Fibroblast of lung (primary cell): Measurements from ENCODE around the gene SLC4A1. TPM values are rescaled to one million over a fixed set of nuclear protein-coding genes. Genes with fewer than 3 reads are reported as not detected.

Experiments used
- DNase-seq, 2 donors: peaks; one replicate each; pipeline versions ENCODE4 v3.0.0 to v3.0.0-alpha.2; 2010; ENCODE audit warnings: low read depth in 2 of 2
- H2AFZ ChIP-seq: 2 replicates; pipeline ENCODE4 v1.5.1; 2012; ENCODE audit warnings: low read length, control low read depth, inconsistent platforms
- H3K27ac ChIP-seq: 2 replicates; pipeline ENCODE4 v1.5.1; 2011; ENCODE audit warnings: low read length, control low read depth; ENCODE audit not compliant: insufficient read depth
- H3K27me3 ChIP-seq: 2 replicates; pipeline ENCODE4 v1.5.1; 2011; ENCODE audit warnings: mild to moderate bottlenecking, low read length; ENCODE audit not compliant: control insufficient read depth, insufficient read depth
- H3K36me3 ChIP-seq: 2 replicates; pipeline ENCODE4 v1.5.1; 2011; ENCODE audit warnings: low read length; ENCODE audit not compliant: control insufficient read depth, insufficient read depth
- H3K4me1 ChIP-seq: 2 replicates; pipeline ENCODE4 v1.5.1; 2011; ENCODE audit warnings: low read length; ENCODE audit not compliant: control insufficient read depth, insufficient read depth; ENCODE audit errors: extremely low read depth
- H3K4me2 ChIP-seq: 2 replicates; pipeline ENCODE4 v1.5.1; 2011; ENCODE audit warnings: low read length, control low read depth; ENCODE audit not compliant: insufficient read depth; ENCODE audit errors: extremely low read depth
- H3K4me3 ChIP-seq, 4 experiments: fragments of 200-600 bp in 1 of 4; sonication (generic) in 1 of 4; replicated peaks in 1 of 4; 2 replicates each; pipeline ENCODE4 v1.5.1; 2011 to 2016; ENCODE audit warnings: low read length in 4 of 4, low read depth in 3 of 4, mild to moderate bottlenecking in 3 of 4, control low read depth in 2 of 4, inconsistent platforms in 1 of 4, mixed read lengths in 1 of 4; ENCODE audit not compliant: insufficient read depth in 1 of 4; ENCODE audit errors: control extremely low read depth in 1 of 4
- H3K79me2 ChIP-seq: 2 replicates; pipeline ENCODE4 v1.5.1; 2012; ENCODE audit warnings: mild to moderate bottlenecking, low read length, inconsistent platforms; ENCODE audit not compliant: control insufficient read depth, insufficient read depth
- H3K9ac ChIP-seq: 2 replicates; pipeline ENCODE4 v1.5.1; 2011; ENCODE audit warnings: mild to moderate bottlenecking, low read length, control low read depth; ENCODE audit not compliant: insufficient read depth
- H3K9me3 ChIP-seq: 2 replicates; pipeline ENCODE4 v1.5.1; 2012; ENCODE audit warnings: low read depth, low read length; ENCODE audit not compliant: control insufficient read depth, insufficient read depth
- H4K20me1 ChIP-seq: 2 replicates; pipeline ENCODE4 v1.5.1; 2011; ENCODE audit warnings: low read length; ENCODE audit not compliant: control insufficient read depth, insufficient read depth; ENCODE audit errors: extremely low read depth
- EZH2 ChIP-seq: IDR thresholded peaks from 2 replicates; pipeline ENCODE4 v1.5.1; 2012; ENCODE audit warnings: low read length, control low read depth, mild to moderate bottlenecking; ENCODE audit errors: missing control alignments
- polyA plus RNA-seq, 2 donors: library from polyadenylated mRNA; depleted of rRNA in 1 of 2; stranded (reverse) in 1 of 2; unstranded in 1 of 2; fragments of >200 nt; gene quantifications; 2 replicates each; pipeline ENCODE4 v1.2.1, GENCODE V29; 2011 to 2012; ENCODE audit warnings: missing spikeins in 1 of 2
- total RNA-seq: library from RNA; depleted of rRNA; stranded (reverse); fragments of >200 nt; gene quantifications from 2 replicates; pipeline ENCODE4 v1.2.1, GENCODE V29; 2014
- TF ChIP-seq, protein P1 (sequence below), 2 donors: IDR thresholded peaks in 1 of 2; conservative IDR thresholded peaks in 1 of 2; 1 replicate in 1 of 2; 2 replicates in 1 of 2; pipeline ENCODE4 v1.5.1; 2011 to 2012; ENCODE audit warnings: low read length in 2 of 2, control low read depth in 1 of 2, inconsistent platforms in 1 of 2, low read depth in 1 of 2, mild to moderate bottlenecking in 1 of 2

SLC4A1 gene
- total and polyA plus RNA-seq, 2 donors (not counting 1 experiment from before 2014, with no cell fraction given) = not detected

DNA sequence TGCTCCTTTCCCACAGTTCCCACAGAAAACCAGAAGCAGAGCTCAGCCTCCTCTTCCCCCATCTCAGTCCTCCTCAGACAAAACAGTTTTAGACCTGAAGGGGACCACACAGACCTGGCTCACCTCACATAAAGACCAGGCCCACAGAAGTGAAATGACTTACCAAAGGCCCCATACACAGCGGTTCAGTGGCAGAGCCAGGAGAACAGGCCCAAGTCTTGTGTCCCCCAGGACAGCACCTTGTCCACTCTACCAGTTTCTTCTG, 53.8 kb downstream of the SLC4A1 start:
- TF ChIP-seq, protein P1, sequence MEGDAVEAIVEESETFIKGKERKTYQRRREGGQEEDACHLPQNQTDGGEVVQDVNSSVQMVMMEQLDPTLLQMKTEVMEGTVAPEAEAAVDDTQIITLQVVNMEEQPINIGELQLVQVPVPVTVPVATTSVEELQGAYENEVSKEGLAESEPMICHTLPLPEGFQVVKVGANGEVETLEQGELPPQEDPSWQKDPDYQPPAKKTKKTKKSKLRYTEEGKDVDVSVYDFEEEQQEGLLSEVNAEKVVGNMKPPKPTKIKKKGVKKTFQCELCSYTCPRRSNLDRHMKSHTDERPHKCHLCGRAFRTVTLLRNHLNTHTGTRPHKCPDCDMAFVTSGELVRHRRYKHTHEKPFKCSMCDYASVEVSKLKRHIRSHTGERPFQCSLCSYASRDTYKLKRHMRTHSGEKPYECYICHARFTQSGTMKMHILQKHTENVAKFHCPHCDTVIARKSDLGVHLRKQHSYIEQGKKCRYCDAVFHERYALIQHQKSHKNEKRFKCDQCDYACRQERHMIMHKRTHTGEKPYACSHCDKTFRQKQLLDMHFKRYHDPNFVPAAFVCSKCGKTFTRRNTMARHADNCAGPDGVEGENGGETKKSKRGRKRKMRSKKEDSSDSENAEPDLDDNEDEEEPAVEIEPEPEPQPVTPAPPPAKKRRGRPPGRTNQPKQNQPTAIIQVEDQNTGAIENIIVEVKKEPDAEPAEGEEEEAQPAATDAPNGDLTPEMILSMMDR (conservative IDR thresholded peaks at IDR 0.05 in 1 of 2, IDR thresholded peaks at IDR 0.05 in 1 of 2; ENCODE audit: low read depth in 1 of 2, low read length in 2 of 2) = no peak
- no peak for TF ChIP-seq EZH2
- Histone ChIP-seq H3K4me2 (no peak overlapping the region), H2AFZ (no peak overlapping the region), H3K36me3 (peaks cover 45% of the 10 kb centered on the region), H3K27me3 (no peaks in the 10 kb centered on the region), H4K20me1 (no peaks in the 10 kb centered on the region), H3K9ac (no peak overlapping the region), H3K27ac (no peak overlapping the region), H3K4me1 (peaks cover 17% of the 10 kb centered on the region), H3K9me3 (no peaks in the 10 kb centered on the region), H3K4me3 (no peak overlapping the region), H3K79me2 (peaks cover 23% of the 10 kb centered on the region)
- no peak for DNase-seq

DNA sequence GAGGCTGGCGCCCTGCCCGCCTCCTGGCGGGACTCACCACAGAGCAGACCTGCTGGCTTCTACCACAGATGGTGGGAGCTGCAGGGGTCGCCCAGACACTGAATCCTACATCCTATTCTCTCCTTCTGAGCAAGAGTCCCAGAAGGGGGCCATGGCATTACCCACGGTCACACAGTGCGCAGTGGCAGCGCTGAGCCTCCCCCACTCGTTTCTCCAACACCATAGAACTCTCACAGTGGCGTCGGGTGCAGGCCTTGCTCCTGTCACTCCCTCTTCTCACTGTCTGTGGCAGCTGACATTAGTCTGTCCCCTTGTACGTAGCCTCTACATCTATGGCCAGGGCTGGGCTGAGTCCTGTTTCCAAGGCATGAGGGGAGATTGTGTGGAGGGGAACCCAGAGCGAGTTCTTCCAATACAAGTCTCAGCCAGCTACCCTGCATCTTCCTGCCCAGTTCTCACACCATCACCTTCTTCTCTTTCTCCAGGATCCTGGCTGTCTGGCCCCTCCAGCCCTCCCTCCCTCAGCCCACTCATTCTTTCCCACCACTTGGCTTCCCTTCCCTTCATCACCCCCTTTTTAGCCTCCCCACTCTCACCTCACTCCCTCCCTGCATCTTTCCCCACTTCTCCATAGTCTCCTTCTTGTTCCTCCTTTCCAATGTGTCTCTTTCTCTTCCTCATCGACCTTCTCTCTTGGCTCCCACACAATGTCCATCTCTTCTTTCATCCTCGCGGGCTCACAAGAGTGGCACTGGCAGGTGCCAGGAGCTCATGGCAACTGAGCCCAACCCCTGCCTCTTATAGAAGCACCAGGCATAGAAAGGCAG, 54.3 kb downstream of the SLC4A1 start:
- no peaks in the 10 kb centered on the region for H4K20me1 ChIP-seq
- no peak overlapping the region for H3K4me3 ChIP-seq
- H3K9ac ChIP-seq = no peak overlapping the region
- no peaks in the 10 kb centered on the region for H3K27me3 ChIP-seq
- H3K79me2 ChIP-seq = peaks cover 22% of the 10 kb centered on the region
- no peak overlapping the region for H3K27ac ChIP-seq
- no peak for TF ChIP-seq EZH2
- TF ChIP-seq, protein P1 (conservative IDR thresholded peaks at IDR 0.05 in 1 of 2, IDR thresholded peaks at IDR 0.05 in 1 of 2; ENCODE audit: low read depth in 1 of 2, low read length in 2 of 2) = no peak
- H2AFZ ChIP-seq = no peak overlapping the region
- peaks cover 21% of the 10 kb centered on the region for H3K4me1 ChIP-seq
- no peak overlapping the region for H3K4me2 ChIP-seq
- no peaks in the 10 kb centered on the region for H3K9me3 ChIP-seq
- peaks cover 47% of the 10 kb centered on the region for H3K36me3 ChIP-seq
- no peak for DNase-seq

DNA sequence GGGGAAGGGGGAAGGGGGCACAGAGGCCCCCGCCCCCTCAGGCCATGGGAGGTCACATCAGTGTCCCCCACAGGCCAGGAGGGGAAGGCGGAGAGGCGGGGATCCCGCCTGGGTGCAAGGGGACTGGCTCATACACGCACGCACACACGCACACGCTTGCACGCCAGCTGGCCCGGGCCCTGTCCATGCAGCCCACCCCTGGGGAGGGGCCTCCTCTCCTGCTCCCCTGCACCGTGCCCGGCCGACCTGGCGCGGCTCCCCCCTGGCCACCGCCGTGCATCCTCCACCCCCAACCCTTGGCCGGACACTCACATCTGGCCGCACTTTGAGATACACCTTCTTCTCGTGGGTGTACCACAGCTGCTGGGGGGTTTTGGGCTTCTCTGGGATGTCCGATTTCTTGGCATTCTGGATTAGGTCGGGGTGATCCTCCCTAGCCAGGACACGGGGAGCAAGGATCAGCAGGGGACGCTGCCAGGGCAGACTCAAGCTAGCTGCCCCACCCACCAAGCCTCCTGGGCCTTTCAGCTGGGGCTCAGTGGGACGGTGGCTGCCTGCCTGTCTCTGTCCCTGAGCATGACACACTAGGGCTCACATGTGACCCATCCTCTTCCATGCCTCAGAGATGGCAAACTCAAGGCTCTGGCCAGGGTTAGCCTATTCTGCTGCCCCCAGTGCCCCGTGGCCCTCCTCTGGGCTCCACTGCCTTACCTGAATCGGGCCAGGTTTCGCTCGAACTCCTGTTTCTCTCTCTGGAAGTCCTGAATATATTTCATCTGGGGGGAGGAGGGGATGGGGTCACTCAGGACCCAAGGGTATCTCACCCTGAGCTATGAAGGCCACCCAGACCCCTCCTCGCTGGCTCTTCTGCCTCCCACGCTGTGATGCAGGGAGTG, 55.2 kb downstream of the SLC4A1 start:
- TF ChIP-seq, protein P1 (conservative IDR thresholded peaks at IDR 0.05 in 1 of 2, IDR thresholded peaks at IDR 0.05 in 1 of 2; ENCODE audit: low read depth in 1 of 2, low read length in 2 of 2) = no peak
- TF ChIP-seq EZH2 = no peak
- no peaks in the 10 kb centered on the region for H4K20me1 ChIP-seq
- H3K9ac ChIP-seq = no peak overlapping the region
- no peak overlapping the region for H3K4me3 ChIP-seq
- H3K27me3 ChIP-seq = no peaks in the 10 kb centered on the region
- no peak overlapping the region for H3K27ac ChIP-seq
- no peak overlapping the region for H2AFZ ChIP-seq
- H3K4me2 ChIP-seq = no peak overlapping the region
- peaks cover 26% of the 10 kb centered on the region for H3K4me1 ChIP-seq
- no peak for DNase-seq
- H3K9me3 ChIP-seq = no peaks in the 10 kb centered on the region
- H3K79me2 ChIP-seq = peaks cover 17% of the 10 kb centered on the region
- H3K36me3 ChIP-seq = peaks cover 47% of the 10 kb centered on the region
